Astrocyte of the cerebellum (primary cell): Measurements from ENCODE around the gene REXO2.

Experiments
- DNase-seq: peaks from one replicate; pipeline ENCODE4 v3.0.0-alpha.2; 2011; ENCODE audit warnings: low read depth
- H3K4me3 ChIP-seq: 2 replicates; pipeline ENCODE4 v1.5.1; 2011; ENCODE audit warnings: mild to moderate bottlenecking, low read depth, low read length, moderate library complexity
- in situ Hi-C: cut with HindIII; loops from 2 replicates; pipeline ENCODE4 v1.10.0; 2017; ENCODE audit warnings: low sequenced_read_pairs
- TF ChIP-seq, protein P1 (sequence below): IDR thresholded peaks from 2 replicates; pipeline ENCODE4 v1.5.1; 2012; ENCODE audit warnings: low read length, low read depth, moderate library complexity, mild to moderate bottlenecking; ENCODE audit errors: missing control alignments

The REXO2 gene

GRCh38 chr11:114478001-114478410, 38.7 kb downstream of the REXO2 start:
- H3K4me3 ChIP-seq = no peak overlapping the region
- in situ Hi-C loops = no loop called here
- TF ChIP-seq, protein P1, sequence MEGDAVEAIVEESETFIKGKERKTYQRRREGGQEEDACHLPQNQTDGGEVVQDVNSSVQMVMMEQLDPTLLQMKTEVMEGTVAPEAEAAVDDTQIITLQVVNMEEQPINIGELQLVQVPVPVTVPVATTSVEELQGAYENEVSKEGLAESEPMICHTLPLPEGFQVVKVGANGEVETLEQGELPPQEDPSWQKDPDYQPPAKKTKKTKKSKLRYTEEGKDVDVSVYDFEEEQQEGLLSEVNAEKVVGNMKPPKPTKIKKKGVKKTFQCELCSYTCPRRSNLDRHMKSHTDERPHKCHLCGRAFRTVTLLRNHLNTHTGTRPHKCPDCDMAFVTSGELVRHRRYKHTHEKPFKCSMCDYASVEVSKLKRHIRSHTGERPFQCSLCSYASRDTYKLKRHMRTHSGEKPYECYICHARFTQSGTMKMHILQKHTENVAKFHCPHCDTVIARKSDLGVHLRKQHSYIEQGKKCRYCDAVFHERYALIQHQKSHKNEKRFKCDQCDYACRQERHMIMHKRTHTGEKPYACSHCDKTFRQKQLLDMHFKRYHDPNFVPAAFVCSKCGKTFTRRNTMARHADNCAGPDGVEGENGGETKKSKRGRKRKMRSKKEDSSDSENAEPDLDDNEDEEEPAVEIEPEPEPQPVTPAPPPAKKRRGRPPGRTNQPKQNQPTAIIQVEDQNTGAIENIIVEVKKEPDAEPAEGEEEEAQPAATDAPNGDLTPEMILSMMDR = no peak
- DNase-seq = no peak

GRCh38 chr11:114478768-114479167, 39.5 kb downstream of the REXO2 start:
- DNase-seq = no peak
- in situ Hi-C loops = no loop called here
- TF ChIP-seq, protein P1 = no peak
- H3K4me3 ChIP-seq = no peak overlapping the region

DNA sequence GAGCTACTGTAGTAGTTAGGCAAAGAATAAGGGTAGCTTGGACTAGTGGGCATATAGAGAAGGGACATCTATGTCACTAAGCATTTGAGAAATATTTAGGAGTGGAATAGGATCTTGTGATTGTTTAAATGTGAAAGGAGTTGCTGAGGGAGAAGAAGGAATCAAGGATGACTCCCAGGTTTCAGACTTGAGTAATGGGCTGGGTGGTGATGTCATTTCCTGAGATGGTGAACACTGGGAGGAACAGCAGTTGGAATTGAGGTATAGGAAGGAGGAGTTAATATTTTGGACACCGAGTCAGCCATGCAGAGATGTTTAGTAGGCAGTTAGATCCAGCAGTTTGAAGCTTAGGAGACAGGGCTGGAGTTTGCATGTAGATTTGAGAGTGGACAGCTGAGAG, 40.1 kb downstream of the REXO2 start:
- in situ Hi-C loops = no loop called here
- TF ChIP-seq, protein P1 = no peak
- no peak for DNase-seq

GRCh38 chr11:114482114-114482513, 42.8 kb downstream of the REXO2 start:
- TF ChIP-seq, protein P1 = no peak
- H3K4me3 ChIP-seq = no peak overlapping the region
- DNase-seq = no peak
- in situ Hi-C loops = no loop called here

More for the DNA sequence above, 40.1 kb downstream of the REXO2 start:
- no peak overlapping the region for H3K4me3 ChIP-seq

DNA sequence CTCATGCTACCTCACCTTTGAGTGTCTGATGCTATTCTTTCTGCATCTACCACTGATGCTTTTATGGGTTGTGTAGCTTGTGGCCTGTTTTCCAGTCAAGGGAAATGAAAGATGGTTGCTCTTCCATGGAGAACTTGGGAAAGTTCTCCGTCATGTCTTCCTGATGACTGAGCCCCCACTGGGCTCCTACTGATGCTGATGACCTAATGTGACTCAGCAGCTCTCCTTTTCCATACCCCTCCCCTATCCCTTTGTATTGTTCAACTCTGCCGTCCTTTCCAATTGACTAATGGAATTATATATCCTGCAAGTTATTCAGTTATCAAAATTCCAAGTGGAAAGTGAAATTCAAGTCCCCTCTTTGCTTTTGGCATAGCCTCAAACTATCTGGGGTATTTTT, 44.7 kb downstream of the REXO2 start:
- no peak for DNase-seq
- TF ChIP-seq, protein P1 = no peak
- H3K4me3 ChIP-seq = no peak overlapping the region
- in situ Hi-C loops = no loop called here

DNA sequence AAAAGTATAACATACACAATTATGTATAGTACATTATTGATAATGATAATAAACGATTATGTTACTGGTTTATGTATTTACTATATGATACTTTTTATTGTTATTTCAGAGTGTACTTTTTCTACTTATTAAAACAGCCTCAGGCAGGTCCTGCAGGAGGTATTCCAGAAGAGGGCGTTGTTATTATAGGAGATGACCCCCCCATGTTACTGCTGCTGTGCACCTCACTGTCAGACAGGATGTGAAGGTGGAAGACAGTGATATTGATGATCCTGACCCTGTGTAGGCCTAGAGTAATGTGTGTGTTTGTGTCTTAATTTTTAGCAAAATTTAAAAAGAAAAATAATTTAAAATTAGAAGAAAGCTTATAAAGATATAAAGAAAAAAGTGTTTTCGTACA, 57.6 kb downstream of the REXO2 start:
- no peak overlapping the region for H3K4me3 ChIP-seq
- in situ Hi-C loops = no loop called here
- DNase-seq = no peak
- TF ChIP-seq, protein P1 = no peak

GRCh38 chr11:114499756-114500155, 60.5 kb downstream of the REXO2 start:
- in situ Hi-C loops = no loop called here
- TF ChIP-seq, protein P1 = no peak
- H3K4me3 ChIP-seq = no peak overlapping the region
- DNase-seq = peak; percentile 3
